ENCODE measurements around the gene NRG4. TPM values are rescaled to one million over a fixed set of nuclear protein-coding genes. Genes with fewer than 3 reads are reported as not detected.
A peak's percentile ranks its signal among the peaks of the same experiment; 100 is the strongest.
"Not testable (repeated sequence)": the region's sequence is repeated elsewhere in the genome, so short reads cannot be mapped to it uniquely, and the experiment has no call there.

NRG4 gene
- total RNA-seq, 1 donor from 2014 or later: not detected

GRCh38 chr15:75921732-75922703, 90.2 kb downstream of the NRG4 start:
- Histone ChIP-seq H3K4me3 (ENCODE audit: low read depth, low read length) (no peak overlapping the region), H3K27me3 (ENCODE audit: control insufficient read depth, insufficient read depth, low read length) (no peaks in the 10 kb centered on the region), H3K36me3 (ENCODE audit: control insufficient read depth, insufficient read depth, low read length) (peaks cover 1% of the 10 kb centered on the region)
- TF ChIP-seq, protein P1, sequence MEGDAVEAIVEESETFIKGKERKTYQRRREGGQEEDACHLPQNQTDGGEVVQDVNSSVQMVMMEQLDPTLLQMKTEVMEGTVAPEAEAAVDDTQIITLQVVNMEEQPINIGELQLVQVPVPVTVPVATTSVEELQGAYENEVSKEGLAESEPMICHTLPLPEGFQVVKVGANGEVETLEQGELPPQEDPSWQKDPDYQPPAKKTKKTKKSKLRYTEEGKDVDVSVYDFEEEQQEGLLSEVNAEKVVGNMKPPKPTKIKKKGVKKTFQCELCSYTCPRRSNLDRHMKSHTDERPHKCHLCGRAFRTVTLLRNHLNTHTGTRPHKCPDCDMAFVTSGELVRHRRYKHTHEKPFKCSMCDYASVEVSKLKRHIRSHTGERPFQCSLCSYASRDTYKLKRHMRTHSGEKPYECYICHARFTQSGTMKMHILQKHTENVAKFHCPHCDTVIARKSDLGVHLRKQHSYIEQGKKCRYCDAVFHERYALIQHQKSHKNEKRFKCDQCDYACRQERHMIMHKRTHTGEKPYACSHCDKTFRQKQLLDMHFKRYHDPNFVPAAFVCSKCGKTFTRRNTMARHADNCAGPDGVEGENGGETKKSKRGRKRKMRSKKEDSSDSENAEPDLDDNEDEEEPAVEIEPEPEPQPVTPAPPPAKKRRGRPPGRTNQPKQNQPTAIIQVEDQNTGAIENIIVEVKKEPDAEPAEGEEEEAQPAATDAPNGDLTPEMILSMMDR (IDR thresholded peaks at IDR 0.05; ENCODE audit: insufficient read depth, low read length, poor library complexity, severe bottlenecking): peak; percentile 38
- no peak for DNase-seq (ENCODE audit: low read depth)

DNA sequence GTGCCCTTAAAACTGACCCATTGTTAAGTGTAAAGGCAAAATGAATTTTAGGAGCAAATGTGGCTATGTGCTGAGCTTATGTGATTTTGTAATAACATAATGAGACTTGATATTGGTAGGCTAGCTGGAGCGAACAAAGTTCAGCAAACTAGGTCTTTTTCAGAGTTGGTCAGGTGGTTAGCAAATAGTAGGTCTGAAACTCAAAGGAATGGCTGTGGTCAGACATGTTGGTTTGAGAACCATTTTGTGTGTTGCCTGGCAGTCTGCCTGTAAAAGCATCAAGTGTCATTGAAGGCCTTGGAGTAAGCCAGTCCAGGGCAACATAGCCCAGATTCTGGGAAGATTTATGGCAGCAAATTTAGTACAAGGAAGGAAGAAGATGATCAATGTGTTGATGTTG, 92.1 kb downstream of the NRG4 start:
- peaks cover 1% of the 10 kb centered on the region for H3K36me3 ChIP-seq (ENCODE audit: control insufficient read depth, insufficient read depth, low read length)
- H3K4me3 ChIP-seq (ENCODE audit: low read depth, low read length): no peak overlapping the region
- no peaks in the 10 kb centered on the region for H3K27me3 ChIP-seq (ENCODE audit: control insufficient read depth, insufficient read depth, low read length)
- TF ChIP-seq, protein P1 (IDR thresholded peaks at IDR 0.05; ENCODE audit: insufficient read depth, low read length, poor library complexity, severe bottlenecking): no peak
- DNase-seq (ENCODE audit: low read depth): no peak

- H3K27me3 ChIP-seq (ENCODE audit: control insufficient read depth, insufficient read depth, low read length): no peaks in the 10 kb centered on the region
- peaks cover 4% of the 10 kb centered on the region for H3K36me3 ChIP-seq (ENCODE audit: control insufficient read depth, insufficient read depth, low read length)
- H3K4me3 ChIP-seq (ENCODE audit: low read depth, low read length): no peak overlapping the region
- TF ChIP-seq, protein P1 (IDR thresholded peaks at IDR 0.05; ENCODE audit: insufficient read depth, low read length, poor library complexity, severe bottlenecking): no peak
- DNase-seq (ENCODE audit: low read depth): no peak
These were observed 94.1 kb downstream of the NRG4 start for GRCh38 chr15:75918135-75918534.

DNA sequence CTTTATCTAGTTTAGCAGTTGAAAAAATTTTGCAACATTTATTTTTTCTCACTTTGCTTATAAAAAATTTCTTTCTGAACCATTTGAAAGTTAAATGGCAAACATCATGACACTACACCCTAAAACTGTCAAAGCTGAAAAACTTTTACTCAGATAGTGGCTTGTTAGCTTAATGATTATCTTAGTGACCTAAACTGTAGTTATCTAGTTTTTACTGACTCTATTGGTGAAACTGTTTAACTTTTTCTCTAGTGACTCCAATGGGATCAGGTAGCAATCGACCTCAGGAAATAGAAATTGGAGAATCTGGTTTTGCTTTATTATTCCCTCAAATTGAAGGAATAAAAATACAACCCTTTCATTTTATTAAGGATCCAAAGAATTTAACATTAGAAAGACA, 95.2 kb downstream of the NRG4 start:
- no peaks in the 10 kb centered on the region for H3K27me3 ChIP-seq (ENCODE audit: control insufficient read depth, insufficient read depth, low read length)
- TF ChIP-seq, protein P1 (IDR thresholded peaks at IDR 0.05; ENCODE audit: insufficient read depth, low read length, poor library complexity, severe bottlenecking): no peak
- no peak for DNase-seq (ENCODE audit: low read depth)
- no peak overlapping the region for H3K4me3 ChIP-seq (ENCODE audit: low read depth, low read length)
- H3K36me3 ChIP-seq (ENCODE audit: control insufficient read depth, insufficient read depth, low read length): peaks cover 4% of the 10 kb centered on the region

- H3K36me3 ChIP-seq (ENCODE audit: control insufficient read depth, insufficient read depth, low read length); H3K4me3 ChIP-seq (ENCODE audit: low read depth, low read length); H3K27me3 ChIP-seq (ENCODE audit: control insufficient read depth, insufficient read depth, low read length); DNase-seq (ENCODE audit: low read depth): not testable (repeated sequence)
These were observed 101.9 kb downstream of the NRG4 start for GRCh38 chr15:75910355-75910754.

- Histone ChIP-seq H3K36me3 (ENCODE audit: control insufficient read depth, insufficient read depth, low read length) (no peaks in the 10 kb centered on the region), H3K27me3 (ENCODE audit: control insufficient read depth, insufficient read depth, low read length) (no peaks in the 10 kb centered on the region), H3K4me3 (ENCODE audit: low read depth, low read length) (no peak overlapping the region)
- TF ChIP-seq, protein P1 (IDR thresholded peaks at IDR 0.05; ENCODE audit: insufficient read depth, low read length, poor library complexity, severe bottlenecking): no peak
- no peak for DNase-seq (ENCODE audit: low read depth)
These were observed 107.0 kb downstream of the NRG4 start for GRCh38 chr15:75905231-75905630.
